Uterus (tissue), 2 donors: ENCODE results near the gene DENND1A.

ENCODE experiments used
- POLR2A ChIP-seq, 2 donors: fragments of 450-650 bp; IDR thresholded peaks; one replicate each; pipeline ENCODE4 v1.6.1; 2016; ENCODE audit warnings: antibody characterized with exemption in 2 of 2, mild to moderate bottlenecking in 1 of 2, moderate library complexity in 1 of 2
- TF ChIP-seq, protein P1 (sequence below), 4 experiments: fragments of 200-600 bp in 2 of 4; fragments of 450-650 bp in 2 of 4; sonication (generic) in 2 of 4; IDR thresholded peaks; one replicate each; pipeline ENCODE4 v1.5.1; 2016 to 2019; ENCODE audit warnings: antibody characterized with exemption in 4 of 4, mild to moderate bottlenecking in 2 of 4, moderate library complexity in 1 of 4

DNA sequence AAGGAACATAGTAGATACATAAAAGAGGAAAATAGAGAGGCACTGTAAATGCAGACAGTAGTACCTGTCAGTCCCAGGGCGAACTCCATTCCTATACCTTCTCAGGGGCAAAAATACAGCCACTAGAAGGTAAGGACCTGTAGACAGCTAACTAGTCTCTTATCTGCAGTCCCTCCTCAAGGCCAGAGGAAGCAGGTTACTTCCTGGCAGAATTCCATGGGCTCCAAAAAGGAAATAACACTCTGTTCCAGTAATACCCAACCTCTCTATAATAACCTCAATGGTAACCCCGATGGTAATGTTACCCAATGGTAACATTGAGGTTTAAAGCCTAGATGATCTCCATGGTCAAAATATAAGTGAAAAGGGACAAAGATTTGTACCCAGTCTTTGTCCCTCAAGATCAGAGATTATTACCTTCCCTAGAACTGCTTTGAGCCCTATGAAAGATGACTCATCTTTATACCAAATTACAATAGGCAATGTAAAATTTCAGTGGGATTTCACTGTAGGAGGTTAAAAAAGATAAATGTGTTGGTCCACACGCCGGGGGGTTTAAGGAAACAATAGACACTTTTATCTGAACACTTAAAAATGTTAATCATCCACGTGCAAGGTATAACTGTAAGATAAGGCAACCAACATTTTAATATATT, 113.0 kb downstream of the DENND1A start:
- no peak for TF ChIP-seq POLR2A (IDR thresholded peaks at IDR 0.05)
- TF ChIP-seq, protein P1, sequence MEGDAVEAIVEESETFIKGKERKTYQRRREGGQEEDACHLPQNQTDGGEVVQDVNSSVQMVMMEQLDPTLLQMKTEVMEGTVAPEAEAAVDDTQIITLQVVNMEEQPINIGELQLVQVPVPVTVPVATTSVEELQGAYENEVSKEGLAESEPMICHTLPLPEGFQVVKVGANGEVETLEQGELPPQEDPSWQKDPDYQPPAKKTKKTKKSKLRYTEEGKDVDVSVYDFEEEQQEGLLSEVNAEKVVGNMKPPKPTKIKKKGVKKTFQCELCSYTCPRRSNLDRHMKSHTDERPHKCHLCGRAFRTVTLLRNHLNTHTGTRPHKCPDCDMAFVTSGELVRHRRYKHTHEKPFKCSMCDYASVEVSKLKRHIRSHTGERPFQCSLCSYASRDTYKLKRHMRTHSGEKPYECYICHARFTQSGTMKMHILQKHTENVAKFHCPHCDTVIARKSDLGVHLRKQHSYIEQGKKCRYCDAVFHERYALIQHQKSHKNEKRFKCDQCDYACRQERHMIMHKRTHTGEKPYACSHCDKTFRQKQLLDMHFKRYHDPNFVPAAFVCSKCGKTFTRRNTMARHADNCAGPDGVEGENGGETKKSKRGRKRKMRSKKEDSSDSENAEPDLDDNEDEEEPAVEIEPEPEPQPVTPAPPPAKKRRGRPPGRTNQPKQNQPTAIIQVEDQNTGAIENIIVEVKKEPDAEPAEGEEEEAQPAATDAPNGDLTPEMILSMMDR (IDR thresholded peaks at IDR 0.05), result no peak
